A673 (cell line): ENCODE measurements around the gene SUSD4.

Experiments used
- CTCF ChIP-seq: fragments of 300-800, 200-600 bp; sonication (generic); conservative IDR thresholded peaks from 2 replicates; pipeline ENCODE4 v1.5.1; 2017; ENCODE audit warnings: low read depth, mild to moderate bottlenecking, antibody characterized with exemption, low read length, moderate library complexity, mixed read lengths
- EZH2 ChIP-seq: fragments of 200-600 bp; sonication (generic); IDR thresholded peaks from 2 replicates; pipeline ENCODE4 v1.6.1; 2017; ENCODE audit warnings: borderline replicate concordance, low read depth, mild to moderate bottlenecking, mixed read lengths, antibody characterized with exemption, low read length; ENCODE audit not compliant: poor library complexity, severe bottlenecking

- TF ChIP-seq CTCF (no peak), EZH2 (no peak)
Measured at GRCh38 chr1:223179786-223180185, 184.2 kb downstream of the SUSD4 start.
